OCI-M1 (cell line): ENCODE data around the gene COX7C.
A peak's percentile ranks its signal among the peaks of the same experiment; 100 is the strongest.
"Not testable (repeated sequence)": the region's sequence is repeated elsewhere in the genome, so short reads cannot be mapped to it uniquely, and the experiment has no call there.

Experiments
- DNase-seq: peaks from one replicate; lab custom pipeline; 2025; lab: John Stamatoyannopoulos, UW

Gene COX7C, protein sequence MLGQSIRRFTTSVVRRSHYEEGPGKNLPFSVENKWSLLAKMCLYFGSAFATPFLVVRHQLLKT

DNA sequence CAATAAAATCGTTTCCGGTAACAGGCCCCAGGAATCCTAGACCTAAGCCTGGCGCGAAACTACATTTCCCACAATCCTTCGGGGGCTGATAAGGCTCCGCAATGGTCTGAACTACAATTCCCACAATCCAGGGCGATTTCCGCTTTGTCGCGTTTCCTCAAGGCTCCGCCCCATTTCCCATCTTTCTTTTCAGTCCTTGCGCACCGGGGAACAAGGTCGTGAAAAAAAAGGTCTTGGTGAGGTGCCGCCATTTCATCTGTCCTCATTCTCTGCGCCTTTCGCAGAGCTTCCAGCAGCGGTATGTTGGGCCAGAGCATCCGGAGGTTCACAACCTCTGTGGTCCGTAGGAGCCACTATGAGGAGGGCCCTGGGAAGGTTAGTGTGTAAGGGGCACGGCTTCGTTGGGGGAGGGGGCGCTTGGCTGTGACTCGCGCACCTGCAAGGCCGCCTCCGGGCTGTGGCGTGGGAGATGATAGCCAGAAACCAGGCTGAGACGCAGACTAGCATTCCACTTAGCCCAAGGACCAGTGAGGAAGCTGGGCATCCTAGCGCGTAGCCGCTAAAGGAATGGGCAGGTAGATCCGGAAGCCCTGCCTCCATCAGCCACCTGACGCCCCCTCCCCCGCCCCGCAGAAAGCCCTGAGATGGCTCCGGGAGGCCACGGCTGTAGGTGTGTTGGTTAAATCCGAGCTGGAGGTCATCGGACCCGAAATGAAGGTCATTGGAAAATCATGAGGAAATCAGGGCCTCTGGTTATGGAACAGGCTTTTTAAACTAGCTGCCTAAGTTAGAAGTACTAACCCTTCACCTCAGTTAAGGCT, at the start of gene COX7C:
Gene COX7C (plus strand): TSS at position 186 of the 821 bp plus-strand sequence. CDS start 115 bp downstream, at position 301.
- peak; percentile 97 for DNase-seq

- DNase-seq = not testable (repeated sequence)
Observed at GRCh38 chr5:86569522-86570426, 48.0 kb upstream of the COX7C start.

GRCh38 chr5:86570427-86571083, 47.2 kb upstream of the COX7C start:
- no peak for DNase-seq

GRCh38 chr5:86571109-86571508, 46.6 kb upstream of the COX7C start:
- not testable (repeated sequence) for DNase-seq

DNA sequence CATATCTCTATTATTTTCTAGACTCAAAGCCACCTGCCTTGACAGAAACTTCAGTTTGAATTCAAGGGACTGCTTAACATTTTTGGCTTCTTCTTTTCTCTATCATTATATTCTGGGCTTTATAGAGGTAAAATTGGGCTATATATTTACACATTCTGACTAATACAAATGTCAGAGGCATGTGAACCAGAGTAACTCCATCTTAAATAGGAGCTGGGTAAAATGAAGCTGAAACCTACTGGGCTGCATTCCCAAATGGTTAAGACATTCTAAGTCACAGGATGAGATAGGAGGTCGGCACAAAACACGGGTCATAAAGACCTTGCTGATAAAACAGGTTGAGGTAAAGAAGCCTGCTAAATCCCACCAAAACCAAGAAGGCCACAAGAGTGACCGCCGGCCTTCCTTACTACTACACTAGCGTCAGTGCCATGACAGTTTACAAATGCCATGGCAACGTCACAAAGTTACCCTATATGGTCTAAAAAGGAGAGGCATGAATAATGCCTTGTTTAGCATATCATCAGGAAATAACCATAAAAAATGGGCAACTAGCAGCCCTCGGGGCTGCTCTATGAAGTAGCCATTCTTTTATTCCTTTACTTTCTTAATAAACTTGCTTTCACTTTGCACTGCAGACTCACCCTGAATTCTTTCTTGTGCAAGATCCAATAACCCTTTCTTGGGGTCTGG, 44.8 kb upstream of the COX7C start:
- no peak for DNase-seq

DNA sequence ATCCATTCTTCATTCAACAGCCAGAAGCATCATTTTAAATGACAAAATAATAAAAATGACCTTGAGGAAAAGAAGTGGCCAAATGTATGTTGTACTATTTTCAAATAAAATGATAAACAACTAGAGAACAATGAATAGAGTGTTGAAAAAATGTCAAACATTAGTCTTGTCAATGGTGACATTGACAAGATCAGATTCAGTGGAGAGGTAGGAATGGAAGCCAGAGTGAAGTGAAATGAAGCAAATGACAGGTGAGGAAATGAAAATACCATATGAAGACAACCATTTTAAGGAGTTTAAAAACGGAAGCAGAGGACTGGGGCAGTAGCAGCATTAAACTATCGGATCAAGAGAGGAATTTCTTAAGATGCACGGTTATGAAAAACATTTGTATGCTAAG, 38.2 kb upstream of the COX7C start:
- DNase-seq = no peak

DNA sequence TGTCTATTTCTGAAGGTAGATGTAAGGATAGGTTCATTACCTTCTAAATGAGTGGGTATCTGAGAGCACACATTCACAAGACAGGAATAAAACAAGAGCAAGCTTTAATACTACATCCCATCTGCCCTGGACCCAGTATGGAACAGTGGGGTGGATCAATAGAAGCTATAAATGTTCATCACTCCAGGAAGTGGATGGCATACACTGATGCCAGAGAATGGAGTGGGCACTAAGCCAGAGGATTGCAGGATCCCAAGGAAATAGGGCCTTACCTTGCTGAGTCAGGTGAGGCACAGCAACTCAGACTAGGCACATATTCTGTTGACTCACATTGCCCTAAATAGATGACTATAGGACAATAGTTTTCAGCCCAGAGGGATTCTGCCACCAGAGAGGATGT, 21.3 kb upstream of the COX7C start:
- DNase-seq = no peak

DNA sequence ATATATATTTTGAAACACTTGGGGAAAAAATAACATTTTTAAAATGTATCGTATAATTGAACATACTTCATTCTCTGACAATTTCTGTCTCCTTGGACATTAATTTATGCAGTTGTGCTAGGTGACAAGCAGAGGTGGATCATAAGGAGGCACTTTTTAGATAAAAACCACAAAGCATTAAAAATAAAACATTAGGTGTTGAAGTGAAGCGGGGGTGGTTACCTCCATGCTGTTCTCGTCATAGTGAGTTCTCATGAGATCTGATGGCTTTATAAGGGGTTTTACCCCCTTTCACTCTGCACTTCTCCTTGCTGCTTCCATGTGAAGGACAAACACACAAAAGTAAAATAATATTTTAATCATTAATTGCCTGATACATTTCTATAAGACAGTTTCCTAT, 11.9 kb upstream of the COX7C start:
- DNase-seq = no peak

- DNase-seq = no peak
Observed at GRCh38 chr5:86613455-86613854, 4.3 kb upstream of the COX7C start.

GRCh38 chr5:86617309-86617755, 409 bp upstream of the COX7C start:
- DNase-seq = no peak

- DNase-seq = peak; percentile 78
Observed at GRCh38 chr5:86623785-86624483, 6.2 kb downstream of the COX7C start.

- DNase-seq = no peak
Observed at GRCh38 chr5:86625148-86625547, 7.4 kb downstream of the COX7C start.

DNA sequence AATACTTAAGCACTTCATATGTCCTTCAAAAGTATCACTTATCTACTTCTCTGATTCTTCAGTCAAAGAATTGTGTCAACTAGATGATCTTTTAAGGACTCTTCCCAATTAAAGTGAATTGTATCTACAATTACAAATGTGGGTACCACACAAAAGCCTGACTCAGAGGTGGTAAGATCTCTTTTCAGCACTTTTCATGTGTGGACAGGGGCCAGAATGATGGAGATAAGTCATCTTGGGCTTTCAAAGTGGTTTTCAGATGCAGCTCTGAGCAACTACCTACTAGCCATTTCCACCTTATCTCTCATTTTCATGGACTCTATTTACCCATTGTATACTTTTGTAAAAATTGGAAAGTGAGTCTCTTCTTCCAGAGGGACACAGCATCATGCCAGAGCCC, 8.4 kb downstream of the COX7C start:
- DNase-seq = no peak

DNA sequence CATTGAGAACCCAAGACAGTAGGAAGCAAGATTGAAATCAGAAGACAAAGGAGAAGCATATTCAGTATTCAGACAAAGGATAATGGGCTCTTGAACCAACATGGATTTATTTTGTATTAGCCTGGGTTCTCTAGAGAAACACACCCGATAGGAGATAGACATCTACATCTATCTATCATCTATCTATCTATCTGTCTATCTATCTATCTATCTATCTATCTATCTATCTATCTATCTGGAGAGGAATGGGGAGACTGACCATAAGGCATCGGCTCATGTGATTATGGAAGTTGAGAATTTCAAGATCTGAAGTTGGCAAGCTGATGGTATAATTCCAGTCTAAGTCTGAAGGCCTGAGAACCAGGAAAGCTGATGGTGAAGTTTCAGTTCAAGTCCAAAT, 13.4 kb downstream of the COX7C start:
- DNase-seq = no peak

DNA sequence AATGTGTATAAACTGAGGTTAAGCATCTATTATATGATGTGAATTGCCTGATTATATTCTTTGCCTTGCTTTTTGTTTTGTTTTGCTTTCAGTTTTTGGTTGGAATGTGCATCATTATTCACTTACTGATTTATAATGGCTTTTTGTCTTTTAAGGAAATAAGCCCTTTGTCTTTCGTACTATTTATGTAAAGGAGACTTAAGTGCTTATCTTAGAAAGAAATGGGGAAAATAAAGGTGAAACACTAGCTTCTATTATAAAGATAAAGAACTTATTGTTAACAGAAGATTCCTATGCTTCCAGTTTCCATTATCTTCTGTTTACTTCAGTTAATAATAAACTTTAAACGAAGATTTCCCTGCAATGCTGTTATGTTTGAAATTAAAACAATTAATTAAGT, 23.3 kb downstream of the COX7C start:
- no peak for DNase-seq

DNA sequence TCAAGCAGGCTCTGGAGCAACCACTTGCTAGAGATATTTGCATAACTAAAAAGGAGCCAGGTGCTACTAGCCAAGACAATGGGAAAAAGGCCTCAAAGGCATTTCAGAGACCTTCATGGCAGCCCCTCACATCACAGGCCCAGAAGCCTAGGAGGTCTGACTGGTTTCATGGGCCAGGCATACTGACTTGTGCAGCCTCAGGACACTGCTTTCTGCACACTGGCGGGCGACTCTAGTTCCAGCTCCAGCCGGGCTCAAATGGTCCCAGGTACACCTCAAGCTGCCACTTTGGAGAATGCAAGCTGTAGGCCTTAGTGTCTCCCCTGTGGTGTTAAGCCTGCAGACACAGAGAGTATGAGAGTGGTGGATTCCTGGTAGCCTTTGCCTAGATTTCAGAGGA, 27.1 kb downstream of the COX7C start:
- DNase-seq = no peak

DNA sequence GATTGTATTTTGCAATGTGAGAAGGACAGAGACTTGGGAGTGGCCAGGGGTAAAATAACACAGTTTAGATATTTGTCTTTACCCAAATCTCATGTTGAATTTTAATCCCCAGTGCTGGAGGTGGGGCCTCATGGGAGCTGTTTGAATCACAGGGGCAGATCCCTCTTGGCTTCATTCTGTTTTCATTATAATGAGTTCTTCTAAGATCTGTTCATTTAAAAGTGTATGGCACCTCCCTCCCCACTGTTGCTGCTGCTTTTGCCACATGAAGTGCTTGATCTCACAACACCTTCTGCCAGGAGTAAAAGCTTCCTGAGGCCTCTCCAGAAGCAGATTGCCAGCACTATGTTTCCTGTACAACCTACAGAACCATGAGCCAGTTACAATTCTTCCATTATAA, 28.1 kb downstream of the COX7C start:
- DNase-seq = no peak

DNA sequence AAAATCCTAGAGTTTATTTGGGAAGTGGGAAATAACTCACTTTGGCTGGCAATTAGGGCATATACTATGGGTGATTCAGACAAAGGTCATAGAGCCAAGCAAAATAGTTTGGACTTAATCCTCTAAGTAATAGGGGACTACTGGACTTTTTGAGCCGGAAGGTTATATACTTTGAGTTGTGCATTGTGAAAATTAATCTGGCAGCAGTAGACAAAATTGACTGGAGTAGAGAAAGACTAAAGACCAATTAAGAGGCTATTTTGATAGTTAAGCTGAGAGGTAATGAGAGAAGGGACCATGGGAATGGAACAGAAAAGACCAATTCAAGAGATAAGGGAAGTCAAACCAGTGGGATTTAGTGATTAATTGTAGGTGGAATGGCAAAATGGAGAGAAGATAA, 28.9 kb downstream of the COX7C start:
- no peak for DNase-seq

DNA sequence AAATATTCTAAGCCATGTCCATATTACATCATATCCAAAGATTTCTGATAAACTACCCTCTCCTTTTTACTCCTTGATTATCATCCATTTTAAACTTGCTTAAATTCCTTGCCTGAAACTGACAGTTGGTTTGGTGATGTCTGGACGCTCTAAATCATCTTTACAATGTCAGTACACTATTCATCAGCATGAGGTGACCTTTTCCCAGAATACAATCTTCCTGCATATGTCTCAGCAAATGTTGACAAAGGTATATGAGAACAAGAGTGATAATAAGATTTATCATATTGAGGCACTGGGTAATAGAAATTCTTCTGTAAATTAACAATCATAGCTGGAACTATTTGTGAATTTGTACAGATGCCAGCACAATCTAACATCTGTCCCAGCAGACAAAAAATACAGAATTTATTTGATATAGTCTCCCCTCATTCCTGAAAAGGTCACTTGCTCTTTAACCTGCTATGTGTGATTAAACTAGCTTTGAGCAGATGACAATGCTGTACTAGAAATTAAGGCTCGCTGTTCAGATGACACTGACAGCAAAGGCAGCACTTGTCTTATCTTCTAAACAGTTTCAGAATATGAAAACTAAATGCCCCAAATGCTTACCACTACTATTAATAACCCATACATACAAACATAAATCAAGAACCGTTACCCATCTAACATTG, 32.2 kb downstream of the COX7C start:
- DNase-seq = no peak

DNA sequence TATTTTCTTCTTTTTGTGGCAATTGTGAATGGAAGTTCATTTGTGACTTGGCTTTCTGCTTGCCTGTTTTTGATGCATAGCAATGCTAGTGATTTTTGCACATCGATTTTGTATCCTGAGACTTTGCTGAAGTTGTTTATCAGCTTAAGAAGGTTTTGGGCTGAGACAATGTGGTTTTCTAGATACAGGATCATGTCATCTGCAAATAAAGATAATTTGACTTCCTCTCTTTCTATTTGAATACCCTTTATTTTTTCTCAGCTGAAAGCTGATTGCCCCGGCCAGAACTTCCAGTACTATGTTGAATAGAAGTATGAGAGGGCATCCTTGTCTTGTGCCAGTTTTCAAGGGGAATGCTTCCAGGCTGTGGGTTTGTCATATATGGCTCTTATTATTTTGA, 43.0 kb downstream of the COX7C start:
- DNase-seq = peak; percentile 91
